NCI-H128 (cell line): ENCODE measurements around the gene CD40.
A peak's percentile ranks its signal among the peaks of the same experiment; 100 is the strongest.

Experiments
- DNase-seq: peaks from one replicate; lab custom pipeline; 2025; ENCODE audit not compliant: unreplicated experiment; lab: John Stamatoyannopoulos, UW

Gene CD40

DNA sequence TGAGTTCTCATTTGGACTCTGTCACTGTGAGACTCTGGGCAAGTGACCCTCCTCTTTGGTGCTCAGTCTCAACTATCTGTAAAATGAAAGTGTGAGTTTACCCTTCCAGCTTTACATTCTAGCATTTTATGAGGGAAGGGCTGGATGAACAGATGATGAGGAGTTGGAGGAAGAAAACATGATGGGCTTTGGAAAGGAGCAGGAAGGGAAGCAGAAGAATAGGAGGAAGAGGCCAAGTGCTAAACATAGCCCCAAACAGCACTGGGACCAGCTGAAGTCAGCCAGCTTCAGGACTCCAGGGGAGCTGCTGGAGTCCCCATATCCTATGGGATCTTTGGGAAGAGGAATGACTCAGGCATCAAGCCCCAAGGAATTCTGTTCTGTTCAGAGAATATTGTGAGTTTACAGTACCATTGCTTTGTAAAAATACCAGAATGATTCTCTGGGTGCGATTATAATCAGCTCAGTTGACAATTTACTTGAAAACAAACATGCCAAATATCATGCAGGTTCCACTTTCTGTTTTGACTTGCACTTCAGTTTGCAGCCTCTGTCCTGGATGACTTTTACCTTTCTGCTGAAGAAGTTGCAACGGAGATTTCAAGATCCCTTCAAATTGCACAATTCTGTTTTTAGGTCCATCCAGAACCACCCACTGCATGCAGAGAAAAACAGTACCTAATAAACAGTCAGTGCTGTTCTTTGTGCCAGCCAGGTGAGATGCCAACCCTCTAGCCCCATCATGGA is 3.2 kb downstream of the CD40 start:
- no peak for DNase-seq

DNA sequence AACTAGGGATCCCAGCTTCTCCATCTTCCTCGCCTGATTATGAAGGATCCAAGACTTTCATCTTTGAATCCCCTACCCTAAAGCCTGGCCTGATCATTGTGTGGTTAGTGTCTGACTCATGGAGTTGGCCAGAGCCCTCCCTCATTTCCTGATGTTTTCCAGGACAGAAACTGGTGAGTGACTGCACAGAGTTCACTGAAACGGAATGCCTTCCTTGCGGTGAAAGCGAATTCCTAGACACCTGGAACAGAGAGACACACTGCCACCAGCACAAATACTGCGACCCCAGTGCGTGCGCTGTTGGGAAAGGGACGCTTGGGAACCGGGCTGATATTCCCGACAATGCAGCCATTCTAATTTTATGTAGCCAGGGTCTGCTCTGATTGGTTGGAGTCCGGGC is 4.0 kb downstream of the CD40 start:
- DNase-seq = no peak

DNA sequence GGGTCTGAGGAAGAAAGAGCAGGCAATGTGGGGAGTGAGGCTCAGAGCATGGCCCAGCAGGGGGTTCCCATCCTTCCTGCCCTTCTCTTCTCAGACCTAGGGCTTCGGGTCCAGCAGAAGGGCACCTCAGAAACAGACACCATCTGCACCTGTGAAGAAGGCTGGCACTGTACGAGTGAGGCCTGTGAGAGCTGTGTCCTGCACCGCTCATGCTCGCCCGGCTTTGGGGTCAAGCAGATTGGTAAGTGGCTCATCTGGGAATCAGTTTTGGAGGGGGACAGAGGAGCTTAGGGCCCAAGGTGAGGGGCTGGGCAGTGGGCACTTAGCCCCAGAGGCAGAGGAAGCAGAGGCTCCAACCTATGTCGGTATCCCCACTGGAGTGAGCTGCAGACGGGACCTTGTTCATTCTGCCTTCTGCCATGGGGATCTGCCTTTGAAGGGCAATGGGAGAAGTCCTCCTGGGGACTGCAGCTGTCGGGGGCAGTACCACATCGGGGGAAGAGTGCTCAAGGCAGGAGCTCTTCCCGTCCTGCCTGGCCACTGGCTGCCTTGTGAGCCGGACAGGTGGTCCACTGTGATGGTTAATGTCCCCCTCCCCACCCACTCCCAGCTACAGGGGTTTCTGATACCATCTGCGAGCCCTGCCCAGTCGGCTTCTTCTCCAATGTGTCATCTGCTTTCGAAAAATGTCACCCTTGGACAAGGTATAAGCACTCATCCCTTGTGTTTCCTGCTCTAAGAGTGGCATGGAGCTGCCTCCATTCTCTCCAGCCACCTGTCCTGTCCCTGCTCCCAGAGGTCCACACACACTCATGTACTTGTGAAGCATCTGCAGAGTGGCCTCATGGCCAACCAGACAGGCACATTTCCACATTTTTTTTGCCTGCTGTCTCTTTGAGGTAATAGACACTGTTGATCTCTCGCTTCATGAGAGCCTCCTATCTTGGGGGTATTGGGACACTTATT is 4.7 kb downstream of the CD40 start:
- no peak for DNase-seq

DNA sequence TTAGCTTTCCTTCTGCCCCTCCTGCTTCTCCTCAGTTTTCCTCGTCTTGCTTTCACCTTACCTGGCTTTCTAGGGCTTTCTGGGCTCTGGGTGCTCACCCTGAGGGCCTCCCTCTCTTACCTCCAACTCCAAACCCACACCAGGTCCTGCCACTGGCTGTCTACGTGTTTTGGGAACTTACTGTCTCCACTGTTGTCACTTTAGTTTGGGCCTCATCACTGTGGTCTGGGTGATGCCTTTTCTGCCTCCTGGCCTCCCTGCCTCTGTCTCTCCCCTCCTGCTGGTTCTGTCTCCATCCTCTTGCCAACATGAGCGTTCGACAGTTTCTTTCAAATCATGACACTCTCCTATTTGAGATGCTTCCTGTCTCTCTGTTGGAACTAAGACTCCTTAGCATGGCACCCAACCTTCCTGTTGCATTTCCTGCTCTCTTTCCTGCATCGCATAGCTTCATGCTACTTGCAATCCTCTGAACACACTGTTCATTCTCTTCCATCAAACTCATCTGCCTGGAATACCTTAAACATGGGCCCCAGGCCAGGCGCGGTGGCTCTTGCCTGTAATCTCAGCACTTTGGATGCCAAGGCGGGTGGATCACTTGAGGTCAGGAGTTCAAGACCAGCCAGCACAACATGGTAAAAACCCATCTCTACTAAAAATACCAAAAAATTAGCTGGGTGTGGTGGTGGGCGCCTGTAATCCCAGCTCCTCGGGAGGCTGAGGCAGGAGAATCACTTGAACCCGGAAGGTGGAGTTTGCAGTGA is 5.5 kb downstream of the CD40 start:
- DNase-seq = no peak

DNA sequence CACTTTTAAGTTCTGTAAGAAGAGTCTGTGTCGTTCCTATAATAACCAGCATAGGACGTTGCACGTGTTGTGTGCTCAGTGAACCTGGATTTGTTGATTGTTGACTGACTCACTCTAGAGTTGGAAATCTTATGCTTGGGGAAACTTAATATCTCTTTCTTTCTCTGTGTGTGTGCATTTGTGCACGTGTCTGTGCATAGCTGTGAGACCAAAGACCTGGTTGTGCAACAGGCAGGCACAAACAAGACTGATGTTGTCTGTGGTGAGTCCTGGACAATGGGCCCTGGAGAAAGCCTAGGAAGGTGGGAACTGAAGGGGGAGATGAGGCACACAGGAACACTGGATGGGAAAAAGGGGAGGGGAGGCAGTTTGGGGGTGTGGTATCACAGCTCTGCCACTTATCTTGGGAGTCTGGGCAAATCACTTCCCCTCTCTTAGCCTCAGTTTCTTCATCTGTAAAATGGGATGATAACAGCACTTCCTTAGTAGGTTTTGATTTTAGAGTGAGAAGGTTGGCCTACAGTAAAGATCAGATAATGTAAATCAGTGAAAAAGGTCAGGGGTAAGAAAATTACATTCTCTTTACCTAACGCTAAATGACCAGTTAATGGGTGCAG is 8.4 kb downstream of the CD40 start:
- DNase-seq = no peak

DNA sequence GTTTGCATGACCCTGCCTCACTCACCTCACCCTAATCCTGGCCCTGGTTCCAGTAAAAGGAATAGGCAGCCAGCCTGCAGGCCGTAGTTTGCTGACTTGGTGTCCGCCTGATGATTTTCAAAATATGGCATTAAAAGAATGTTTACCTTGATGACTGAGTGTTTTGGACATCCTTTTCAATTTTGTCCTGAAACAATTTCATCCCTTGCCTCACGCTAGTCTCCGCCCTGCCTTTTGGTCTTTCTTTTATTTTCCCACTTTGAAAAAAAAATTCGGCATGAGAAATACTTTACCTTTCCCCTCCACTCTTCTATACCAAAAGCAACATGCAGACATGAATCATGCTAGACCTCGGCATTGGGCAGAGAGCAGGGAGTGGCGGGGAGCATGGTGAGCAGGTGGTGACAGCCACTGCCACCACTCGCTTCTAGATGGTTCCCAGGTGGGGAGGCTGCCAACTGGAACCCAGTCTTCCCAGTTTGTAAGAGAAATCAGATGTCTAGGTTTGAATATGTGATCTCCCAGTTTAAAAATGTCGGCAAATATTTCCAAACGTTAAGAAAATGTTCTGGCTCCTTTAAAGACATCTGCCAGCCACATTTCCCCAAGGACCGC is 9.4 kb downstream of the CD40 start:
- DNase-seq = no peak

DNA sequence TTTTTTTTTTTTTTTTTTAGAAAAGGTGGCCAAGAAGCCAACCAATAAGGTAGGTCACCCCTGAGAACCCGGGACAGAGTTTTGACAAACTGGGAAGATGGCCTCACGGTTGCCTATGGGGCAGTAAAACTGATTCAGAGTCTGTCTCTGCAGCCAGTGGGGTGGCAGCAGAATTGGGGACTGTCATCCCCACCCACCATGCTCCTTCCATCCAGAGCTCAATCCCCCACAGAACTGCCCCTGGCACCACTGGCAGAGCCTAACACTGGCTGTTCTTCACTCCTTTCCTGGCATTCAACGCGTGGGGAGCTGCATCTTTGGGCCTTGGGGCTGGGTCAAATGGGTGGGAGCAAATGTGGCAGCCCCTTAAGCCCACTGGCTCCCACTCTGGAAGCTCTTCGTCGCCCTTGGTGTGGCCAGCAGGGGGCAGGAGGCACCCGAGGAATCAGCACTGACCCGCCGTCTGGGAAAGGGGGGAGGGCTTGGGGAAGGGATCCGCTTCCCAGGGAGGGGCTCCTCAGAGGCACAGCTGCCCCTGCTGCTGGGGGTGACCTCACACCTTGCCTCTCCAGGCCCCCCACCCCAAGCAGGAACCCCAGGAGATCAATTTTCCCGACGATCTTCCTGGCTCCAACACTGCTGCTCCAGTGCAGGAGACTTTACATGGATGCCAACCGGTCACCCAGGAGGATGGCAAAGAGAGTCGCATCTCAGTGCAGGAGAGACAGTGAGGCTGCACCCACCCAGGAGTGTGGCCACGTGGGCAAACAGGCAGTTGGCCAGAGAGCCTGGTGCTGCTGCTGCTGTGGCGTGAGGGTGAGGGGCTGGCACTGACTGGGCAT is 10.4 kb downstream of the CD40 start:
- DNase-seq = peak; percentile 34

DNA sequence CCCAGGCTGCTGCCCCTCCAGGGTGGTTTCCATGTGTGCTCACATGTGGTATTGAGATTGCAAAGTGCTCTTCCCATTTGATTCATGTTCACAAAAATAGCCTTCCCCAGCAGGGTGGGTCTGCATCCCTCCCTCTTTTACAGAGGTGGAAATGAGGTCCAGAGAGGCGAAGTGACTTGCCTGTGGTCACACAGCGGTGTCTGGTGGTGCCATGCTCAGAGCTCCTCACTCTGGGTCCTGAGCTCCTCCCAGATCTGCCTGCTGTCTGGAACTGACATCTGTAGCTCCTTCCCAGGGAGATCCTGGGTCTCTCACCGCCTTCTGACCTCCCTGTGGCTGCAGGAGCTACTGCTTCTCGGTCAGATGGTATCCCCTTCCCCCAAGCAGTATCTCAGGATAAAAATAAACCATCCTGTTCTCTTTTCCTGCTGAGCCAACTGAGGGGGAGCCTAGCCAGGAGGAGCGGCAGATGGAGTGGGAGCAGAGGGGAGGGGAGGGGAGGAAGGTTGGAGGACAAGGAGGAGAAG is 11.9 kb downstream of the CD40 start:
- DNase-seq = no peak

DNA sequence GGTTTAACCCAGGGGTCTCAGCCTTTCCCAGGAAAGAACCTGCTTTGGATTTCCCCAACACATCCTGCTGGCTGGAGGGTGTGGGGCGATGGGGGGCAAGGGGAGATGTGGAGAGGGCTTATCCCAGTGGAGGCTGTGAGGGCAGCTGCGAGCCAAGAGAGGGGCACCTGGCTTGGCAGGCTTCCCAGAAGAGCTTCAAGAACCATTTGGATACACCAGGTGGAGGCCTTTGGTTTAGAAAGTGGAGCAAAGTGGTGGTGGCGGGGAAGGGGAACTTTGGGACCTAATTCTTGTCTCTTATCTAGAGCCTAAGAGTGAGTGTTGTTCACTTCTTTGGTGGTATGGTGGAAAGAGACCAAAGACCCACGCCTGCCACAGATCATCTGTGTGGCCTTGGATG is 12.4 kb downstream of the CD40 start:
- DNase-seq = peak; percentile 75

DNA sequence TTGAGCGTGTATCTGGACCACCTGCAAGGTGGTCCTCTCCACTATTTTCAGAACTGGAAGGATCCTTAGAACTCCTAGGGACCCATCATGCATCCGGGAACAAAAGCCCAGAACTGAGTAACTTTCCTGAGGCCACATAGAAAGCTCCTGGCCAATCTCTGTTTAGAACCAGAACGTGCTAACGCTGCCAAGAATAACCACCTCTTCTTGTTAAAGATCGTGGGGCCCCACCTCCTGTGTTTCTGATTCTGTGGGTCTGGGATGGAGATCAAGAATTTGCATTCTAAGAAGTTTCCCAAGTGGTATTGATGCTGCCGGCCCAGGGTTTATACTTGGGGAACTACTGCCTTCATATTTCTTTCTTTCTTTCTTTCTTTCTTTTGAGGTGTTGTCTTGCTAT is 13.3 kb downstream of the CD40 start:
- no peak for DNase-seq

DNA sequence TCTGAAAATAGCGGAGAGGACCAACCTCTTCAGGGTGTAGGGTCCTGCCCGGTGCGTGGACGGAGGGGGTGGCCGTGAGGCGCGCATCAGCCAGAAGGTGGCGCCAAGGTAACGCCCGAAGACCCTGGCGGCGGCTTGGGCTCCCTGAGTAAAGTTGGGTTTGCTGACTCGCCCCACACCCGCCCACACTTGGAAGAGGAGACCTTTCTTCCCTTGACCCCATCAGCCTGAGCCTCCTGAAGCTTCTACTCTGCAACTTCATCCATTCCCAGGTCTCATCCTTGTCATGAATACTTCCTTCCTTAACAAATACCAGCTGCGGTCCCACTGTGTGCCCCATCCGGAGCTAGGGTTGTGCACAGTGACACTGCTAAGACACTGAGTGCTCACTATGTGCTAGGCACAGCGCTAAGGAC is 14.6 kb downstream of the CD40 start:
- DNase-seq = peak; percentile 70

DNA sequence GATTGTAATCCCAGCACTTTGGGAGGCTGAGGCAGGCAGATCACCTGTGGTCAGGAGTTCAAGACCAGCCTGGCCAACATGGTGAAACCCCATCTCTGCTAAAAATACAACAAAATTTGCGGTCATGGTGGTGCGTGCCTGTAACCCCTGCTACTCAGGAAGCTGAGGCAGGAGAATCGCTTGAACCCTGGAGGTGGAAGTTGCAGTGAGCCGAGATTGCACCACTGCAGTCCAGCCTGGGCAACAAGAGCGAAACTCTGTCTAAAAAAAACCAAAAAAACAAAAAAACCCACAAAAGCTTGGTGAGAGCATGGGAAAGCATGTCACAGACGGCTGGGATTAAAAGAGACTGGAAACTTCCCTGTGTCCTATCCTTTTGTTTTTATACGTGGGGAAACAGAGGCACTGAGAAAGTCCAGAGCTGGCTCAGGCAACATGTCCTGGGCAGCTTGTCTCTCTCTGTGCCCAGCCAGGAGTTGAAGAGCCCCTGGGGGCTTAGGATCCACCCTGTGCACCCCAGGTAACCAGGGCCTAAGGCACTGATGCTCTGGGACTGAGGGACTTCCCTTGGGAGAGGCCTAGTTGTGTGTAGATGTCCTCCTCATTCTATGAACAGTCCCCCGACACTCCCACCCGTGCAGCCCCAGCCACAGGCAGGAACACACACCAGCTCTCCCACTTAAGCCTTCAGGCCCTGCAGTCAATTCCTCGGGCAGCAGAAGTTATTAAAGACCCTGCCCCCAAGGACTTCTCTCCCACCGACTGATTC is 16.0 kb downstream of the CD40 start:
- DNase-seq = no peak

DNA sequence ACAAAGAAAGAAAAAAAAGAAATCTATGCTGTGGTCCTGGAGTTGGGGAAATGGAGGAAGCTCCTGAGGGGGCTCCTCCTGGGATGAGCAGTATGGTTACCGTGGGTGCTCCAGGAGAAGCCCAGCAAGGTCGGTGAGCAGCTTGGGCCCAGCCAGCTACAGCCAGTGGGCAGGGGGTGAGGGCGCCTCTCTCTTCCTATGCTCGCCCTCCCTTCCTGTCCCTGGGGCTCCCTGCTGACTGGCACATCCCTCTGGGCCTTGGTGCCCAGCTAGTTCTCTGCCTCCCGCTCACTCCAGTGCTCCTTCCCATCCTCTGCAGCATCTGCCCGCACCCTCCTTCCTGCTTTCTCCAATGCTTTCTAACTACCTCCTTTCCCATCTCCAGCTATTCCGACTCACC is 16.6 kb downstream of the CD40 start:
- no peak for DNase-seq

DNA sequence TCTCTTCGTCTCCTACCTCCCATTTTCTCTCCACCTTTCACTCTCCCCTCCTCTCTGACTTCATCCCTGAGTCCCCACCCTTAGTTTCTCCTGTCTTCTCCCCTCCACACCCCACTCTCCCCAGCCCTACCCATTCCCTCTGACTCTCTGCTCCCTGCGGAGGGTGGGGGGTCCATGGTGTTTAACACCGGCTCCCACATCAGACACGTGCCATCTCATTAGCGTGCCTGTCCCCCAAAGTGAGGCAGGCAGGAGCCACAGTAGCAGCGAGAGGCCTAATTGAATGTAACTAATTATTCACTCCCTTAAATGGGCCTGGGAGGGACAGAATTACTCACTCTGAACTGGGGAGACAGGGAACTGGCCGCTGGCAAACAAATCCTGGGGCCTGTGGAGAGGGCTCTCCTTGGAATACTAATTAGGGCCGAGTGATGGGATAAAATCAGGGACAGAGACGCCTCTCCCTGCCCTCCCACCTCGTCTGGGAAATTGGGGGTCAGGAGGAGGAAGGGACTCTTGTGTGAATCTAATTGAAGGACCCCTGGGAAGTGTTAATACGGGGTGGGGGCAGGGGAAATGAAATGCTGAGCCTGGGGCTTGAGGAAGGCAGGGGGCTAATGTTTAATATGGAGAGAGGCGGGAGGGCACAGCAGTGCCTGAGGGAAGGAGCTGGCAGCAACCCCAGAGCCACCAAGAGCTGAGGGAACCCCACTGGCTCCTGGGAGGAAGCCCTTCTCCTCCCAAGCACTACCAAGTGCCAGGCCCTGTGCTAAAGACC is 17.9 kb downstream of the CD40 start:
- no peak for DNase-seq

DNA sequence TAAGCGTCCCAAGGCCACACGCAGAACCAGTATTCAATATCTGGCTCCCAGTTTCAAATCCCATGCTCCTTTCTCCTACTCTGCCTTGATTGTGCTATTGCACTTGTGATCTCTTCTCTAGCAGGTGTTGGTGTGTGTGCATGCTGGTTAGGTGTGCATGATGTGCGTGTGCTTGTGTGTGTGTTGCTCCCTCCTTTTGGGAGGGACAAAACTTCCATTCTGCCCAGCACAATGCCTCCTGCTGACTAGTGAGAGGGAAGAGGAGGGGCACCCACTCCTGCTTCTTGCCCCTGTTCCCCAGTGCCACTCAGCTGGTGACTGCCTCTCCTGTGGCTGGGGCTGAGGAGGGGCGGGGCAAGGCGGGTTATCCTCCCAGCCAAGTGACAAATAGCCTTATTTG is 19.7 kb downstream of the CD40 start:
- DNase-seq = no peak

DNA sequence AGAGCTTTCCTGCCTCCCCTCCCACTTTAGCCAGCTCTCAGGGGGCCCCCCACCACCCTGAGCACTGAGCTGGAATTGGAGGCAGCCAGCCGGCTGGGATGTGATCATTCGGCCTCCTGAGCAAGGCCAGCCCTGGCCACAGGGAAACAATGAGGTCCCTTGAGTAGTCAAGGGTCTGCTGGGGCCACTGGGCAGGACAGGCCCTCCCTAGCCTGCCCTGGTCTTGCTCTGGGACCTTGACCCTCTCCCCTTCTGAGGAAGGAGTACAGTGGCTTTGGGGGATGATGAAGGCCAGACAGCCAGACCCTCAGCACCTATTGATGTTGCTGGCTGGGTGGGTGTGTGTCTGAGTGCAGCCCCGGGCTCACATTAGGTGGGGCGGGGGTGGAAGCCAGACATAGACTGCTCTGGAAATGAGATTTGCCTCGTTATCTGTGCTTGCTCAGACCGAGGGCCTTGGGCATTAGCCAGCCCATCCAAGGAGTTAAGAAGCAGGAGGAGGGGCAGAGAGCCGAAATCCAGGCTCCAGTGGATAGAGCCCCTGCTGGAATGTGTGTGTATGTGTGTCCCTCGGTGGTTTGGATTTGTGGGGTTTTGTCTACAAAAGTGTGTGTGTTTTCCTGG is 21.3 kb downstream of the CD40 start:
- no peak for DNase-seq

DNA sequence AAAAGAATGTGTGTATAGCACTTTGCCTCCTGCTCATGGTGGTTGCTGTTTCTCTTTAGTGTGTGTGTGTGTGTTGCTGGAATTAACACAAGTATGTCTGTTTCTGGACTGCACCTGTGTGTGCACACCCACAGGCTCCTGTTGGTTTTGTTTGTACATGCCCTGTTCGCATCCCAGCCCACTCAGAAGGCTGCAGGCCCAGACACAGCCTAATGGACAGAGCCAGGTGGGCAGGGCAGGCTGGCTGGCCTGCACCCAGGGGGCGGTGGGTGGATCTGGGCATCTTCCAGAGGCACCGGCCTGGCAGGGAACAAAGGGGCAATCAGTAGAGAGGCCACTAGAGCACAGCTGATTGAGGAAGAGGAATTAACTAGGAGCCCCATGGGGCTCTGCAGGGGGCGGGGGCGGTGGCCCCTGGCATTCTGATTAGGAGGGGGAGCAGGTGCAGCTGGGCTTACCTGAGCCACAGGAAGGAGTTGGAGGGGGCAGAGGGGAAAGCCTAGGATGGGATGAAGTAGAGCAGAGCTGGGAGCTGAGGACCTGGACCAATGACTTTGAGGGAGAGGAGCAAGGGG is 21.9 kb downstream of the CD40 start:
- DNase-seq = peak; percentile 53
